Epithelial cell of proximal tubule (primary cell): ENCODE measurements around the gene SLC12A4. TPM values are rescaled to one million over a fixed set of nuclear protein-coding genes. Genes with fewer than 3 reads are reported as not detected.
A peak's percentile ranks its signal among the peaks of the same experiment; 100 is the strongest.

Experiments
- DNase-seq: peaks from one replicate; pipeline ENCODE4 v3.0.0-alpha.2; 2011; ENCODE audit warnings: low read depth
- H3K4me3 ChIP-seq: 2 replicates; pipeline ENCODE4 v1.5.1; 2011; ENCODE audit warnings: low read depth, mild to moderate bottlenecking, low read length
- CTCF ChIP-seq: conservative IDR thresholded peaks from 2 replicates; pipeline ENCODE4 v1.5.1; 2012; ENCODE audit warnings: low read depth, mild to moderate bottlenecking, low read length
- total RNA-seq: library from RNA; depleted of rRNA; stranded (reverse); fragments of >200 nt; gene quantifications from 2 replicates; pipeline ENCODE4 v1.2.3, GENCODE V29; 2015

The SLC12A4 gene
- total RNA-seq, 1 donor from 2014 or later: 50.7 TPM

GRCh38 chr16:67966549-67967182, 1.8 kb downstream of the SLC12A4 start:
- no peak for TF ChIP-seq CTCF
- H3K4me3 ChIP-seq: peak overlapping the region; percentile 72
- no peak for DNase-seq

DNA sequence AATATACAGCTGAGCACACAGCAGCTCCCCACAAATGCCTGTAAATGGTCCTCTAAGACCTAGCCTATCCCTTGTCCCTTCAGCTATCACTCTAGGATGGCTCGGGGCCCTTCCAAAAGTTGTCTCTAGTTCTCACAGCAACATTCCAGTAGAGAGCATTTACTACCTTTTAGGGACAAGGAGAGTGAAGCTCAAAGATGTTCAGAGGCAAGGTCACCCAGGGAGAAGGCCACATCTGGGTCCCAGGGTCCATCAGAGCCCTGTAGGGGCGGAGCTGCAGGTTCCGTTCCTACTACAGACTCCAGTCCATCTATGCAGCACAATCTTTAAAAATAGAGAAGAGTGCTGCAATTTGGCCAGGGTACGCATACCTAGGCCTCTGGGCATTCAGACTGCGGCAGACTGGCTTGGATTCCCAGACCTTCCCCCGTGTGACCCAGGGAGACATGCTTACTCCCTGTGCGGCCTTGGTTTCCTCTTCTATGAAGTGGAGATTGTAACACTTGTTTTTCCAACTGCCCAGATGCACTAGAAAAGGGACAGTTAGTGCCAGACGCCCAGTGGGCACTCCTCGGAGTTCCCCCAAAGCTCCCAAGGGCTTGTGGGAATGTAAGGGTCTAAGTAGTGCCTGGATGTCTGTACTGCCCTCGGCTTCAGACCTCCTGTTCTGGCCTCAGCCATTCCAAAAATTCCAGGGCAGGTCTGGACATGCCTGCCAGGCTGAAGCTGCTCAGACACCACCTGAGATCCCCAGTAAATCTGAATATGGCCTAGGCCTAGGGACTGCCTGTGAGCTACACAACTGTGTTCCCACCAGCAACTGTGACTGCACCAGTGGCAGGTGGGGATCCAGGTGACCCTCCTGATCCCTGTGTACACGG, 2.5 kb downstream of the SLC12A4 start:
- no peak for TF ChIP-seq CTCF
- peak overlapping the region; percentile 72 for H3K4me3 ChIP-seq
- no peak for DNase-seq

DNA sequence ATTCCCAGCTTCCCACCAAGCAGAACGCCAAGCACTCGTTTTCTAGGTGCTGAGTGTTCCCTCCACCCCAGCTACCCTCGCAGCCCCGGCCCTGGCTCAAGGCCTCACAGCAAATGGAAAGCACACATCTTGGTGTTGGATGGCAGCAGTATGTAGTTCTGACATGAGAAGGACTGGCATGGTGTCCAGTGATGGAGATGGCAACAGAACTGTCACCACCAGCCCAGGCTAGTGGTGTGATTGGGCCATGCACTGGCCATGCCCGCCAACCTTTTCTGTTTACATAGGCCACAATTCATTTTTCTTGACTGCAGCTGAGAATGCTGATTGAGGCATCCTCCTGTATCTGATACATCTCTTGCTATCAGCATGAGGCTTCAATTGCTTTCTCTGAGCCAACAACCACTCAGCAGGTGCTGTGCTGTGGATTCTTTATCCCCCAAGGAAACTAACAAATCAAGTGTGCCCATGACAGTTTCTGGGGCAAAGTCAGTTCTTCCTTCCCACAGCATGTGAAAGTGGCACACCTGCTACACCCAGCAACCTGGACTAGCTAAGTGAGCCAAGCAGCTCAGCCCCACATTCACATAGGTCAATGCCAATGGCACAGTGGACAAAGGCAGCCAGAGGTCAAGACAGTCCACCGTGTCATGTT, 3.8 kb downstream of the SLC12A4 start:
- no peak for TF ChIP-seq CTCF
- no peak for DNase-seq
- H3K4me3 ChIP-seq: no peak overlapping the region

DNA sequence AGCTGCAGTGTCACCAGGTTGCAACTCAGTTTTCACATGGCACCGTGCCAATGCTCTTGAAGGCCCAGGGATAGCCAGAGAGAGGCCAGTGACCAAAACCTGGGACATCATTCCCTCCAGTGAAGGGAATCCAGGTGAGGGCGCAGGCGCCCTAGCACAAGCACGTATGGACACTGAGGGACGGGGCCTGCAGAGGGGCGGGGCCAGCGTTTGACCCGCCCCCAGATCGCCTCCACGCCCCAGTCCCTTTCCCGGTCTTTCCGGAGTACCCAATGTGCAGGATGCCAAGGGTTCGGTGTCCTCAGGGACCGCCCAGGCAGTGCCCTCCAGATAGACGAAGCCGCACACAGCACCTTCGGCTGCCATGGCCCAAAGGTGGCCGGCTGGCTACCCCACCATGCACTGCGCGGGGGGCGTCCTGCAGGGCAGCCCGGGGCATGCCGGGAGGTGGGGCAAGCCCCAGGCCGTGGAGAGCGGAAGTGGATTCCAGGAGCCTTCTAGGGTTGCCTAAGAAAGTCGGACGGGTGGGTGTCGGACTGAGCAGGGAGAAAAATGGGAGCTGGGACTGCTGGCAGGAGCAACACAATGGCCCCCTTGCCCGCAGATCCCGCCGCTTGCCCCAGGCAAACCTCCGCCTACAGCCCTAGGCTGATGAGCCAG, 4.6 kb downstream of the SLC12A4 start:
- DNase-seq: no peak
- H3K4me3 ChIP-seq: no peak overlapping the region
- no peak for TF ChIP-seq CTCF

DNA sequence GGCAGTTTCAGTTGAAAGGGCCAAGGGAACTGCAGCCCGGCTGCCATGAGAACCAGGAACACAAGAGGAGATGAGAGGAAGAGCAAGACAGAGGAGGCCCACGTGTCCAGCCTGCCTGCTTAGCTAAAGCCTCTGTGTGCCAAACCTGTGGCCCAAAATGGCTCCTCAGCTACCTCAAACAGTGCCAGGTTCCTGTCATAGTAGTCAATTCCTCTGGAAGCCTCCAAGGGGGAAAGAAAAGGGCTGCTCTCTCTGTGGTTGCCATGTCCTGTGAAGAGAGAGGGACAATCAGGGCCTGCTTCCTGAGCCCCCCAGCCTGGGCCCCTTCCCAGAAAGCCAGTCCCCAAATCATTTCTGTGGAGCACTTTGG, 5.2 kb downstream of the SLC12A4 start:
- no peak overlapping the region for H3K4me3 ChIP-seq
- no peak for DNase-seq
- no peak for TF ChIP-seq CTCF

DNA sequence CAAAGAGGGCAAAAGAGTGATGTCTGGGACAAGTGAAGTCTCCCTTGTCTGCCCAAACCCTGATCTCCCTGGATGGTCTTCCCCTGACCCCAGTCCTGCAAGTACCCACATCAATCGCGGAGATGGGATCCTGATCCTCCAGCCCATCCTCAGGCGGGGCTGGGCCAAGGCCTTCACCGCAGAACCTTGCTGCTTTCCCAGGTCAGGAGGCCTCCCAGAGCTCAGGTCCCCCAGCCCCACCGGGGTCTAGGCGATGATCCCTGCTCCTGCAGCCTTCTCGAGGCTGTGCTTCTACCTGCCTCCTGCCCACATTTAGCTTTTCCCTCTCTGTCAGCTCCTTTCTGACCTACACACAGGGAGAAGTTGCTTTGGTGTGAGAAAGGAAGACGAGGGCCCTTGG, 6.3 kb downstream of the SLC12A4 start:
- no peak for TF ChIP-seq CTCF
- H3K4me3 ChIP-seq: no peak overlapping the region
- no peak for DNase-seq
